ES-I3 (cell line): ENCODE measurements around the gene SDR42E2.

Experiments
- H3K36me3 ChIP-seq: 2 replicates; pipeline ENCODE4 v1.6.1; 2013; ENCODE audit warnings: mild to moderate bottlenecking, low read length, control low read depth, moderate library complexity; ENCODE audit not compliant: insufficient read depth
- H3K4me1 ChIP-seq: 2 replicates; pipeline ENCODE4 v1.6.1; 2013; ENCODE audit warnings: mild to moderate bottlenecking, control low read depth, low read length; ENCODE audit not compliant: insufficient read depth
- H3K9ac ChIP-seq: 2 replicates; pipeline ENCODE4 v1.6.1; 2013; ENCODE audit warnings: low read depth, mild to moderate bottlenecking, low read length, moderate library complexity
- H3K9me3 ChIP-seq: 2 replicates; pipeline ENCODE4 v1.6.1; 2013; ENCODE audit warnings: mild to moderate bottlenecking, low read length, moderate library complexity; ENCODE audit not compliant: control insufficient read depth, insufficient read depth

The SDR42E2 gene

GRCh38 chr16:22220069-22220440, 57.7 kb downstream of the SDR42E2 start:
- no peaks in the 10 kb centered on the region for H3K9me3 ChIP-seq
- H3K9ac ChIP-seq = no peak overlapping the region
- no peaks in the 10 kb centered on the region for H3K4me1 ChIP-seq
- H3K36me3 ChIP-seq = no peaks in the 10 kb centered on the region

- no peak overlapping the region for H3K9ac ChIP-seq
- no peaks in the 10 kb centered on the region for H3K4me1 ChIP-seq
- H3K36me3 ChIP-seq = no peaks in the 10 kb centered on the region
- H3K9me3 ChIP-seq = no peaks in the 10 kb centered on the region
These were observed 58.4 kb downstream of the SDR42E2 start for GRCh38 chr16:22220714-22221113.

GRCh38 chr16:22222006-22222405, 59.7 kb downstream of the SDR42E2 start:
- H3K9me3 ChIP-seq = no peaks in the 10 kb centered on the region
- no peaks in the 10 kb centered on the region for H3K4me1 ChIP-seq
- H3K9ac ChIP-seq = no peak overlapping the region
- H3K36me3 ChIP-seq = no peaks in the 10 kb centered on the region

GRCh38 chr16:22222998-22223397, 60.7 kb downstream of the SDR42E2 start:
- Histone ChIP-seq H3K4me1 (no peaks in the 10 kb centered on the region), H3K9me3 (no peaks in the 10 kb centered on the region), H3K9ac (no peak overlapping the region), H3K36me3 (no peaks in the 10 kb centered on the region)

DNA sequence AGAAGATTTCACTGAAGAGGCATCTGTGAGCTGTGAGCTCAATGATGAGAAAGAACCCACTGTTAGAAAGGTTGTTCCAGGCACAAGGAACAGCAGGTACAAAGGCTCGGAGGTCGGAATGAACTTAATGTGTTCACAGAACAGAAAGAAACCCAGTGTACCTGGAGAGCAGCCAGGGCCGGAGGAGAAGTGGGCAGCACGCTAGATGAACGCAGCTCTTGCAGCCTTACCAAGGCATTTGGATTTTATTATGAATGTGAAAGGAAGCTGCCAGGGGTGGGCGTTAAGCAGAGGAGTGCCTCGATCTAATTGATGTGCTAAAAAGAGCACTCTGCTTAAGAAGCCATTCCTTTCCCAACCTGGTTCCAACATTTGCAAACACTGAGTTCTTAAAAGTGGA, 62.8 kb downstream of the SDR42E2 start:
- no peak overlapping the region for H3K9ac ChIP-seq
- H3K4me1 ChIP-seq = no peaks in the 10 kb centered on the region
- no peaks in the 10 kb centered on the region for H3K9me3 ChIP-seq
- H3K36me3 ChIP-seq = no peaks in the 10 kb centered on the region

- Histone ChIP-seq H3K4me1 (peaks cover 3% of the 10 kb centered on the region; the same call in 1 of the 2 replicates), H3K9ac (no peak overlapping the region), H3K9me3 (no peaks in the 10 kb centered on the region), H3K36me3 (no peaks in the 10 kb centered on the region)
These were observed 67.6 kb downstream of the SDR42E2 start for GRCh38 chr16:22229889-22230288.

GRCh38 chr16:22232277-22233036, 70.2 kb downstream of the SDR42E2 start:
- Histone ChIP-seq H3K4me1 (peaks cover 3% of the 10 kb centered on the region; the same call in 1 of the 2 replicates), H3K36me3 (no peaks in the 10 kb centered on the region), H3K9ac (no peak overlapping the region)

DNA sequence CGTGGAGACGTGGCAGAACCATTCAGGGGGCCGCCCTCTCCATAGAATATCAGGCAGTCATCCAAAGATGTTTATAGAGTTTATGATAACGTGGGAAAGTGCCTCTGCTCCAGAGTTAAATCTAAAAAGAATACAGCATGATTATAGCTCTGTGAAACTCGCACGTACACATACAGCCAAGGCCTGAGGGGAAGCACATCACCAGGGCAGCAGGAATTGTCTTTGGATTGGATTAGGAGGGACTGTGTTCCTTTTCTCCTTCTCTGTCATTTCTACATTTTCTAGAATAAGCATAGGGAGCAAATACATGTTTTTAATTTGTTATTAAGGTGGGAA, 70.7 kb downstream of the SDR42E2 start:
- no peaks in the 10 kb centered on the region for H3K9me3 ChIP-seq
- H3K36me3 ChIP-seq = no peaks in the 10 kb centered on the region
- H3K9ac ChIP-seq = no peak overlapping the region
- H3K4me1 ChIP-seq = peaks cover 3% of the 10 kb centered on the region; the same call in 1 of the 2 replicates

More at GRCh38 chr16:22232277-22233036, 70.2 kb downstream of the SDR42E2 start:
- H3K9me3 ChIP-seq = no peaks in the 10 kb centered on the region

GRCh38 chr16:22235839-22236745, 73.8 kb downstream of the SDR42E2 start:
- H3K9ac ChIP-seq = no peak overlapping the region
- H3K36me3 ChIP-seq = no peaks in the 10 kb centered on the region
- no peaks in the 10 kb centered on the region for H3K9me3 ChIP-seq
- H3K4me1 ChIP-seq = peaks cover 3% of the 10 kb centered on the region; the same call in 1 of the 2 replicates

DNA sequence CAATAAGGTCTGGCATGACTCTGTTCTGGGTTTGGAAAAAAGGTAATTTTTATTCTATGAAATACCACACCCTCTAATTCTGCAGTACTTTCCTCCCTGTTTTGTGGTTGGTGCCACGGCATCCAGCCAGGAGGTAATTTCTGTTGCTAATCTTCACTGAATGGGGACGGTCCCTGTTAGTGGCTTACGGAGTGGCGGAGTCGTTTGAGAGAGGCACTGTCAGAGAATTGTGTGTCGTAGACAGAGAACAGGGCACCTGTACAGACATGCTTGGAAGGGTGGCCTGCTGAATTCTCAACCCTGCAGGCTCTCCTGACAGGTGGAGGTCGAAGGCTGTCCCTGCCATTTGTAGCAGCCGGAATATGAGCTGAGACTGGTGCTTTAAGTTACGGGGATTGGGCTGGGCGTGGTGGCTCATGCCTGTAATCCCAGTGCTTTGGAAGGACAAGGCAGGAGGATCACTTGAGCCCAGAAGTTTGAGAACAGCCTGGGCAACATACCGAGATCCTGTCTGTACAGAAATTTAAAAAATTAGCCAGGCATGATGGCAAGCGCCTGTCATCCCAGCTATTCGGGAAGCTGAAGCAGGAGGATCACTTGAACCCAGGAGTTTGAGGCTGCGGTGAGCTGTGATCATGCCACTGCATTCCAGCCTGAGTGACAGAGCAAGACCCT, 77.0 kb downstream of the SDR42E2 start:
- H3K9me3 ChIP-seq = no peaks in the 10 kb centered on the region
- no peaks in the 10 kb centered on the region for H3K36me3 ChIP-seq
- no peak overlapping the region for H3K9ac ChIP-seq
- H3K4me1 ChIP-seq = no peaks in the 10 kb centered on the region

GRCh38 chr16:22240023-22240710, 77.9 kb downstream of the SDR42E2 start:
- Histone ChIP-seq H3K4me1 (no peaks in the 10 kb centered on the region), H3K9me3 (no peaks in the 10 kb centered on the region), H3K9ac (no peak overlapping the region), H3K36me3 (no peaks in the 10 kb centered on the region)
